Measurements from ENCODE around the gene DCUN1D3.
"Not testable (repeated sequence)": the region's sequence is repeated elsewhere in the genome, so short reads cannot be mapped to it uniquely, and the experiment has no call there.

The DCUN1D3 gene

GRCh38 chr16:20862162-20862960 is 37.8 kb downstream of the DCUN1D3 start:
- no peak for DNase-seq (ENCODE audit: low read depth, low spot score)

GRCh38 chr16:20860995-20861394 is 39.2 kb downstream of the DCUN1D3 start:
- DNase-seq (ENCODE audit: low read depth, low spot score) = not testable (repeated sequence)

DNA sequence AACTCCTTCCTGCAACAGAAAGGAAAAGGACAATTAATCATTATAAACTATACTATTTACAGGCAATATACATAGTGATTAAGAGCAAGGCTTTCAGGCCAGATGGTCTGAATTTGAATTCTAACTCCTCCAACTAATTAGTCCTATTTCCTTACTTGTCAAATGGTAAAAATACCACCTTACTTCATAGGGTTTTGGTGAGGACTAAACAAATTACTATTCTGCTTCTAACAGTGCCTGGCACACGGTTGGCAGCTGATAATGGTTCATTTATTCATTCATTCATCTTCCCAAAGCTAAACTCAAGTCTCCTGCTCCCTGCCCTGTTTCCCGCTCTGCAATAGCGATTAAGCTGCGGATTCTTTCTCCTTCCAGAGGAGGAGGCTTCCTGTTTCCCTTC is 39.8 kb downstream of the DCUN1D3 start:
- no peak for DNase-seq (ENCODE audit: low read depth, low spot score)

GRCh38 chr16:20859699-20860098 is 40.5 kb downstream of the DCUN1D3 start:
- DNase-seq (ENCODE audit: low read depth, low spot score) = no peak

- DNase-seq (ENCODE audit: low read depth, low spot score) = no peak
Measured at GRCh38 chr16:20859229-20859628, 40.9 kb downstream of the DCUN1D3 start.

DNA sequence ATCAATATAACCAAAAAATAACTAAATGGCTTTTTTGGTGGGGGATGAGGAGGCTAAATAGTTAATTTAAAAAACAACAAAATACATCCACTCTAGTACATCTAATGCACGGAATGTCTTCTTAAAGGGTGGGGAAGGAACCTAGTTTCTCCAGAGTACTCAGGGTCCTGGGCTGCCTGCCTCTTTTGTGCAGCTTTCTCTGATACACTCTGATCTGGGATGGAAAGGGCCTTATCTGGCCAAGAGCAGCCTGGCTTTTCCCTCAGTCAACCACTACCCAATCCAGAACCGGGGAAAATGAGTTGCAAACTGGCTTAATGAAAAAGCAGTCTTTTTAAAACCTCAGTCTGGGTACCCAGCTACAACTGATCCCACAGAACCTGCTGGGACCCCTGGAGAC is 42.9 kb downstream of the DCUN1D3 start:
- DNase-seq (ENCODE audit: low read depth, low spot score) = no peak

GRCh38 chr16:20854963-20855362 is 45.2 kb downstream of the DCUN1D3 start:
- no peak for DNase-seq (ENCODE audit: low read depth, low spot score)

DNA sequence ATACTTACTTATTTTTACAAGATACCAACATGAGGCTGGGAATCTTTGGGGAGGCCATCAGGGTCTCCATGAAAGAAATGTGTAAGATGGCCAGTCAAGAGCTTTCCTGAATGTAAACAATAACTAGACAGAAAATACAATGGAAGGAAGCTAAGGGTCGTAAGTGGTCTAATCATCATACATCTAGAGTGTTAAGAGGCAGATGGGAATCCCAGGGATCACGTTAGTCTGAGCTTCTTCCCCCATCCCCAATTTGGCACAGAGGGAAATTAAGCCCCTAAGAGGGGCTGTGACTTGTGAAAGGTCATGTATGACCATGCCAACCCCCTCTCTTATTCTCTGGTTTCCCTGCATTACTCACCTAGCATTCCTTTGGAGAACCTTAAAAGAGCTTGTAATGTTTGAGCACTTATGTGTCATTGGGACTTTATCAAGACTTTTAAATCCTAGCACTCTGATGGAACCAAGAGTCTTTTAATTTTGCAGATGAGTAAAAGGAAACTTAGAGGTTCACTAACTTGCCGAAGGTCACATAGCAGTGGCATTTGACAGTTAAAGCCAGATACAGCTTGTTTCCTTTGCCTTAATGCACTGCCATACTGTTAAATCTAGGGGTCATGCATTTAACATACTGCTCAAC is 46.1 kb downstream of the DCUN1D3 start:
- no peak for DNase-seq (ENCODE audit: low read depth, low spot score)

DNA sequence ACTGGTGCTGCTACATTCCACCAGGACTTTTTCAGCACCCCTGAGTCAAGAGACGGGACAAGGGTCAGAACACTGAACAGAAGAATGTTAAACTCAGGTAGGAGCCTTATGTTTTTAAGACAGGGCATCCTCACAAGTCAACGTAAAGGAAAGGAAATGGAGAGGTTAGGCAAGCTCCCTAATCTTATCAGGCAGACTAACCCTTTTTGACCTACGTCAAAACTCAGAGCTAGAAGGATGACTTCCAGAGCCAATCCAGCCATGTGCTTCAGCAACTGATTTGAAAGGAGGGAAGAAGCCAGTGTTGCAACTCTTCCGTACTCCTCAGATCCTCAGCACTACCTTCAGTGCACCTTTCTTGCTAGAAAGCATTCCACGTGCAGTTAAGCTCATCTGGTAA is 47.0 kb downstream of the DCUN1D3 start:
- DNase-seq (ENCODE audit: low read depth, low spot score) = no peak

- DNase-seq (ENCODE audit: low read depth, low spot score) = peak; percentile 30
Measured at GRCh38 chr16:20851601-20852000, 48.6 kb downstream of the DCUN1D3 start.

DNA sequence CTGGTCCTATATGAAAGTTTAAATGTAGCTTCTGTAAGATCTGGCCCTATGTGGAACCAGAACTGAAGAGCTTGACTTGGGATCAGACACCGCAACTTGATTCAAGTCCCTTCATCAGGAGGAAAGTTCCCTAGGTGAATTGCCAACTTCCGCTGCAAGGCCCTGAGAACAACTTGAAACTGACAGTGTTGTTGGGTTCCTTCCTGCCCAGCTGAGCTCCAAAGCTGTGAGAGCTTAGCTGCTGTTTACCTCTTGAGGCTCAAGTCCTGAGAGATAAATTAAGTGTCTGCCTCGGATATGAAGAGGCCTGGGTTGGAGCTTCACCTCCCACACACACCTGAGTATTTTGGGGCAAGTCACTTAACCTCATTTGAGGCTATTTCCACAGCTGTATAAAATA is 49.2 kb downstream of the DCUN1D3 start:
- no peak for DNase-seq (ENCODE audit: low read depth, low spot score)

GRCh38 chr16:20849589-20850390 is 50.4 kb downstream of the DCUN1D3 start:
- peak; percentile 29 for DNase-seq (ENCODE audit: low read depth, low spot score)

DNA sequence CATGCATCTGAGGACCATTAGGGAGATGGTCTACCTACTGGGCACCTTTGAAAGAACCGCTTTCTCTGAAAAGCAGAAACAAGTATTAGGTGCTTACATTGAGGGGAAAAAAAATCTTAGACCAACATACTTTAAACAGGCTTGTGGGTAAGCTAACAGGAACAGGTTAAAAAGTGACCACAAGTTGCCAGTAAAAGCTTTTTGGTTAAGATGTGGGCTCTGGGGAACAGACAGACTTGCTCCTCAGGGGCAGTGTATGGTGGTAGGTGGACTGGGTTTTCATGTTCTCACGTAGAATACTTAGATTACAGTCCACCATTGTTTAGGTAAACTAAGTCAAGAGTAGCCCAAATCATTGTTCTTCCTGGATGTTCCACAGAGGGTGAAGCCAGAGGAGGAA is 52.6 kb downstream of the DCUN1D3 start:
- DNase-seq (ENCODE audit: low read depth, low spot score) = no peak

- no peak for DNase-seq (ENCODE audit: low read depth, low spot score)
Measured at GRCh38 chr16:20846551-20846950, 53.6 kb downstream of the DCUN1D3 start.

DNA sequence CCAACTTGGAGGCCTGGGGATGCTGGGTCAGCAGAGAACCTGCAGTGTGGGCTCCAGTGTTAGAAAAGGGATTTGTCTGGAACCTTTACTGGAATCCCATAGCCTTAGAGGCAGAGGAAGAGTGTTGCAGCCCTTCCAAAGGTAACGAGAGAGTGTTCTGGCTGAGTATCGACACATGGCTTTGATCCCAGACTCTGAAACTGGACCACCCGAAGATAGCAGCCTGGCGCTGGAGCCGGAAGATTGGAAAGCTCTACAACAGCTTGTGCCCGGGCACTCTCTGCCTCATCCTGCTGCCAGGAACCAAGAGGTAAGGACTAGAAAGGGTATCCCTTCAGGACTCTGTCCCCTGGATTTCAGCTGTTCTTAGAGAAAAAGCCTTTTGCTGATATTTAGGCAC is 54.1 kb downstream of the DCUN1D3 start:
- DNase-seq (ENCODE audit: low read depth, low spot score) = no peak

- no peak for DNase-seq (ENCODE audit: low read depth, low spot score)
Measured at GRCh38 chr16:20844588-20844987, 55.6 kb downstream of the DCUN1D3 start.

GRCh38 chr16:20844054-20844453 is 56.1 kb downstream of the DCUN1D3 start:
- DNase-seq (ENCODE audit: low read depth, low spot score) = no peak

GRCh38 chr16:20839504-20839903 is 60.7 kb downstream of the DCUN1D3 start:
- DNase-seq (ENCODE audit: low read depth, low spot score) = no peak

DNA sequence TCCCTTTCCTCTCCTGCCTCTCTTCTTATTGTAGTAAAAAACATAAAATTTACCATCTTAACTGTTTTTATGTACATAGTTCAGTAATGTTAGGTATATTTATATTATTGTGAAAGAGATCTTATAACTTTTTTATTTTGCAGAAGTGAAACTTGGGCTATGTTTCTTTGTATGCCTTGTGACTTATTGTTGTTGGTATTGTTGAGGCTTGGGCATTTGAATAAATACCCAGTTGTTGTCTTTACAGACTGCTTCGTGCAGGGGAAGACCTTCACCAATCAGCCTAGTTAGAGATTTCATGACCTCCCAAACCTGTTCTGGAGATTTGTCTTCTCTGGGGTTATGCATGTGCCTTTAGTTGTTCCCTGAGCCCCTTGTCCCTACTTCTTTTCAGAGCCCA is 61.9 kb downstream of the DCUN1D3 start:
- DNase-seq (ENCODE audit: low read depth, low spot score) = no peak

DNA sequence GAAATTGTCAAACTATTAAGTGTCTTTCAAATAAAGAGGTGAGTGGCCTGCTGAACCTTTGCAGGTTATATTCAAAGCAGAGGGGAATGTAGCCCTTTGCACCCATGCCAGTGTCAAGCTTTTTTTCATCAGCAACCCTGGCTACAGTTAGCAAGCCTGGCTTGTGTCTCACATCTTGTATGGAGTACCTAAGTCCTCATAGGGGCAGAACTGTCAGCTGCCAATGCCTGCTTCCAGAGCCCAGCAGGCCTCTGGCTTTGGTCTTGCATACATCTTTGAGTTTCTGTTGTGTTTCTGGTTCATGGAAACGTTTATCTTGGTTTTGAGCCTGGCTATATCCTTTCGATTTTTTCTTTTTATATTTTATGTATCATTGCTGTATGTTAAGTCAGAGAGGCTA is 67.1 kb downstream of the DCUN1D3 start:
- no peak for DNase-seq (ENCODE audit: low read depth, low spot score)

GRCh38 chr16:20830372-20830771 is 69.8 kb downstream of the DCUN1D3 start:
- no peak for DNase-seq (ENCODE audit: low read depth, low spot score)

GRCh38 chr16:20829536-20829935 is 70.6 kb downstream of the DCUN1D3 start:
- no peak for DNase-seq (ENCODE audit: low read depth, low spot score)
